ENCODE measurements around the gene ROR2. TPM values are rescaled to one million over a fixed set of nuclear protein-coding genes. Genes with fewer than 3 reads are reported as not detected.

Gene ROR2
- total RNA-seq, 1 experiment from 2014 or later: 5.9 TPM

GRCh38 chr9:91727316-91727861 is 222.6 kb downstream of the ROR2 start:
- H3K27me3 ChIP-seq (ENCODE audit: control insufficient read depth, insufficient read depth, low read length): no peaks in the 10 kb centered on the region
- H3K4me3 ChIP-seq (ENCODE audit: low read depth in 2 of 2, low read length in 2 of 2): no peak overlapping the region
- in situ Hi-C loops (cut with HindIII; ENCODE audit: low pct_unique_long_range_greater_than_20kb, low sequenced_read_pairs) (no loop called here), intact Hi-C loops (cut with micrococcal nuclease; ENCODE audit: unreplicated experiment) (loop anchor here (2.0 kb wide), 1 partner anchor 813 kb away; no protein-coding TSS in a partner anchor)
- ATAC-seq (peak; percentile 89), DNase-seq (ENCODE audit: low read depth, low spot score) (peak; percentile 12)
- BruUV-seq (replicated peaks): no TSS peak
- peak; percentile 74 for TF ChIP-seq CTCF (IDR thresholded peaks at IDR 0.05)
- no peak for TF ChIP-seq REST (IDR thresholded peaks at IDR 0.05; ENCODE audit: insufficient read depth in 1 of 2, low read depth in 2 of 2, low read length in 1 of 2)
- ChIA-PET POLR2A (no interaction called here), CTCF (interaction anchor here (0.6 to 1.0 kb wide), 5 partner anchors 29 to 1341 kb away, joined by 3 to 6 read pairs (median 3); no protein-coding TSS in a partner anchor)
- H3K4me1 ChIP-seq (ENCODE audit: control insufficient read depth, insufficient read depth, low read length): no peaks in the 10 kb centered on the region
- H3K27ac ChIP-seq (ENCODE audit: low read length): no peak overlapping the region
- H3K9me3 ChIP-seq (ENCODE audit: control insufficient read depth, insufficient read depth, low read depth, low read length): no peaks in the 10 kb centered on the region
- no peaks in the 10 kb centered on the region for H3K36me3 ChIP-seq (ENCODE audit: control insufficient read depth, insufficient read depth, low read length)

GRCh38 chr9:91726406-91727100 is 223.5 kb downstream of the ROR2 start:
- intact Hi-C loops (cut with micrococcal nuclease; ENCODE audit: unreplicated experiment): loop anchor here (2.0 kb wide), 1 partner anchor 812 kb away; no protein-coding TSS in a partner anchor
- in situ Hi-C loops (cut with HindIII; ENCODE audit: low pct_unique_long_range_greater_than_20kb, low sequenced_read_pairs): no loop called here

More at GRCh38 chr9:91726406-91727100, 223.5 kb downstream of the ROR2 start:
- no TSS peak for BruUV-seq (replicated peaks)
- Histone ChIP-seq H3K36me3 (ENCODE audit: control insufficient read depth, insufficient read depth, low read length) (no peaks in the 10 kb centered on the region), H3K9me3 (ENCODE audit: control insufficient read depth, insufficient read depth, low read depth, low read length) (no peaks in the 10 kb centered on the region), H3K27ac (ENCODE audit: low read length) (no peak overlapping the region), H3K4me1 (ENCODE audit: control insufficient read depth, insufficient read depth, low read length) (no peaks in the 10 kb centered on the region), H3K4me3 (ENCODE audit: low read depth in 2 of 2, low read length in 2 of 2) (no peak overlapping the region), H3K27me3 (ENCODE audit: control insufficient read depth, insufficient read depth, low read length) (no peaks in the 10 kb centered on the region)
- ATAC-seq (no peak), DNase-seq (ENCODE audit: low read depth, low spot score) (no peak)
- ChIA-PET CTCF (interaction anchor here (0.6 to 1.0 kb wide), 5 partner anchors 30 to 1342 kb away, joined by 3 to 6 read pairs (median 3); no protein-coding TSS in a partner anchor), POLR2A (no interaction called here)
- TF ChIP-seq TCF7L2 (IDR thresholded peaks at IDR 0.05; ENCODE audit: low read depth, low read length) (no peak), SIN3A (IDR thresholded peaks at IDR 0.05; ENCODE audit: borderline replicate concordance, insufficient read depth, low read depth, low read length) (no peak), CTCF (IDR thresholded peaks at IDR 0.05) (no peak), REST (IDR thresholded peaks at IDR 0.05; ENCODE audit: insufficient read depth in 1 of 2, low read depth in 2 of 2, low read length in 1 of 2) (no peak), POLR2AphosphoS5 (IDR thresholded peaks at IDR 0.05; ENCODE audit: low read depth, low read length) (no peak)

Data from Panc1 (cell line).